Choroid plexus epithelial cell (primary cell): ENCODE measurements around the gene SYT8.

ENCODE experiments used
- DNase-seq: peaks from one replicate; pipeline ENCODE4 v3.0.0-alpha.2; 2010; ENCODE audit warnings: low read depth
- H3K4me3 ChIP-seq: 2 replicates; pipeline ENCODE4 v1.5.1; 2011; ENCODE audit warnings: low read depth, mild to moderate bottlenecking, control low read depth, low read length, moderate library complexity
- TF ChIP-seq, protein P1 (sequence below): conservative IDR thresholded peaks from 2 replicates; pipeline ENCODE4 v1.5.1; 2011; ENCODE audit warnings: low read depth, mild to moderate bottlenecking, control low read depth, inconsistent platforms, low read length, moderate library complexity

The SYT8 gene

GRCh38 chr11:1854132-1854948 is 19.6 kb downstream of the SYT8 start:
- no peak overlapping the region for H3K4me3 ChIP-seq
- TF ChIP-seq, protein P1, sequence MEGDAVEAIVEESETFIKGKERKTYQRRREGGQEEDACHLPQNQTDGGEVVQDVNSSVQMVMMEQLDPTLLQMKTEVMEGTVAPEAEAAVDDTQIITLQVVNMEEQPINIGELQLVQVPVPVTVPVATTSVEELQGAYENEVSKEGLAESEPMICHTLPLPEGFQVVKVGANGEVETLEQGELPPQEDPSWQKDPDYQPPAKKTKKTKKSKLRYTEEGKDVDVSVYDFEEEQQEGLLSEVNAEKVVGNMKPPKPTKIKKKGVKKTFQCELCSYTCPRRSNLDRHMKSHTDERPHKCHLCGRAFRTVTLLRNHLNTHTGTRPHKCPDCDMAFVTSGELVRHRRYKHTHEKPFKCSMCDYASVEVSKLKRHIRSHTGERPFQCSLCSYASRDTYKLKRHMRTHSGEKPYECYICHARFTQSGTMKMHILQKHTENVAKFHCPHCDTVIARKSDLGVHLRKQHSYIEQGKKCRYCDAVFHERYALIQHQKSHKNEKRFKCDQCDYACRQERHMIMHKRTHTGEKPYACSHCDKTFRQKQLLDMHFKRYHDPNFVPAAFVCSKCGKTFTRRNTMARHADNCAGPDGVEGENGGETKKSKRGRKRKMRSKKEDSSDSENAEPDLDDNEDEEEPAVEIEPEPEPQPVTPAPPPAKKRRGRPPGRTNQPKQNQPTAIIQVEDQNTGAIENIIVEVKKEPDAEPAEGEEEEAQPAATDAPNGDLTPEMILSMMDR, result no peak
- DNase-seq, result no peak

DNA sequence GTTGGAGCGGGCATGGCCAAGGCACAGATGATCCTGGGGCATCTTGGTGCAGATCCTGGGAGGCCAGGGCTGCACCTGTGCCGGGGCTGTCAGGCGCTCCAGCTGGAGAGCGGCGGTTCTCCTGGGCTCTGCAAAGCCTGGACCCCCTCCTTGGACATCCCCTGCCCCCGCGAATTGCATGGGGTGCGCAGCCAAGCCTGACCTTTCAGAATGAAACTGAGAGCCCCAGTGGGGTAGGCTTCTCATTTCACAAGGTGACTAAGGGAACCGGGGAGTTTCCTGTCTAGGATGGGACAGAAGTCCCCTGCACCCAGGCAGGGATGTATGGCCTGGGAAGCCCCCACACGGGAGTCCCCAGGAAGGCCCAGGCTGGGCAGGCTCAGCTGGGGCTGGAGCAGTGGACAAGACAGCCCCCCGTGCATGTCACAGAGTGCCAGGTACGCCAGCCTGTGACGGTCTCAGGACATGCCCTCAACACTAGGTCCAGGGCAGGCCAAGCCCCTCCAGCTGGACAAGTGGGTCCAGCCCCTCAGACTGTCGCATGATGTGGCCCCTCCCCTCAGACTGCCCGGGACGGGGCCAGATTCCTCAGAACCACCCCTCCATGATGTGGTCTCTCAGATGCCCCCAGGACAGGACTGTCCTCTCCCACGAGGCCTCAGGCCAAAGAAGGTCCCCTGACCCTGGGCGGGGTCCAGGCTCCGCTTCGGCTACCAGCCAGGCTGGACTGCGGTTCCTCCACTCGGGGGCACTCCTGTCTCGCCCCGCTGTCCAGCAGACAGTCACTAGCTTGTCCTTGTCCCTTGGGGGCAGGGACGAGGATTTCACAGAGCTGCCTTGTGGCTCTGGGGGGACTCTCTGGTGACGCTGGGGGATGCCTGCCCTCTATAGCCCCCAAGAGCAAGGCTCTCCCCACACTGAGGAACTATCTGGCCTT is 20.4 kb downstream of the SYT8 start:
- TF ChIP-seq, protein P1, result no peak
- no peak for DNase-seq

GRCh38 chr11:1855886-1856265 is 21.1 kb downstream of the SYT8 start:
- no peak overlapping the region for H3K4me3 ChIP-seq
- TF ChIP-seq, protein P1, result no peak
- no peak for DNase-seq

More for the DNA sequence above, 20.4 kb downstream of the SYT8 start:
- H3K4me3 ChIP-seq, result no peak overlapping the region

- DNase-seq, result no peak
- no peak overlapping the region for H3K4me3 ChIP-seq
- TF ChIP-seq, protein P1, result no peak
Measured at GRCh38 chr11:1856306-1857005, 21.7 kb downstream of the SYT8 start.

- DNase-seq, result no peak
- TF ChIP-seq, protein P1, result no peak
- no peak overlapping the region for H3K4me3 ChIP-seq
Measured at GRCh38 chr11:1857064-1857463, 22.3 kb downstream of the SYT8 start.

DNA sequence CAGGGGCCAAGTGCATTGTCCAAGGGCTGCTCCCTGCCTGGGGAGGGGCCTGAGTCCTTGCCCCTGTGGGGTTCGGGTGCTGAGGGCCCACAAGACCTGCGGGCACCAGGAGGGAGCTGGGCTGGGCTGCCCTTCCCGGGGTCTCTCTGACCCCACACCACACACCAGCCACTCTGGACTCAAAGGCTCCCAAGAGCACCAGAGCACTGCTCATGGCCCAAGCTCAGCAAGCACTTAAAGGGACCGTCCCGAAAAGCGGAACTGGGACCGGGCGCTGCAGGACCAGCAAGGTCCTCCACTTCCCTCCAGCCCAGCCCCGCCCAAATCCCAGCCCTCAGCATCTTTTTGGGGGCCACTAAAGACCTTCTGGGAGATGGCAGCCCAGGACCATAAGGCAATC is 23.4 kb downstream of the SYT8 start:
- TF ChIP-seq, protein P1, result no peak
- no peak for DNase-seq
- H3K4me3 ChIP-seq, result no peak overlapping the region
